Progenitor cell of endocrine pancreas (in vitro differentiated cells): ENCODE measurements around the gene MMP2. TPM values are rescaled to one million over a fixed set of nuclear protein-coding genes. Genes with fewer than 3 reads are reported as not detected.
A peak's percentile ranks its signal among the peaks of the same experiment; 100 is the strongest.

Source experiments
- DNase-seq: peaks from one replicate; pipeline ENCODE4 v3.0.0; 2021; ENCODE audit warnings: low spot score; ENCODE audit not compliant: unreplicated experiment
- H3K27ac Mint-ChIP-seq: 2 replicates; pipeline ENCODE4 v1.8.0; 2021; ENCODE audit warnings: mild to moderate bottlenecking, moderate library complexity, mixed read lengths
- H3K27me3 Mint-ChIP-seq: 2 replicates; pipeline ENCODE4 v1.8.0; 2021; ENCODE audit warnings: mixed read lengths
- H3K36me3 Mint-ChIP-seq: 2 replicates; pipeline ENCODE4 v1.8.0; 2022; ENCODE audit warnings: mixed read lengths; ENCODE audit not compliant: insufficient read depth
- H3K4me1 Mint-ChIP-seq: 2 replicates; pipeline ENCODE4 v1.8.0; 2021; ENCODE audit warnings: low read depth, mixed read lengths
- H3K4me3 Mint-ChIP-seq: 2 replicates; pipeline ENCODE4 v1.8.0; 2021; ENCODE audit warnings: low read depth, mild to moderate bottlenecking, moderate library complexity, mixed read lengths
- H3K9me3 Mint-ChIP-seq: 2 replicates; pipeline ENCODE4 v1.8.0; 2021; ENCODE audit warnings: low read depth, mixed read lengths
- CTCF ChIP-seq: fragments of 200-600 bp; sonication (generic); IDR thresholded peaks from one replicate; pipeline ENCODE4 v1.5.0; 2021; ENCODE audit warnings: antibody characterized with exemption, mild to moderate bottlenecking; ENCODE audit not compliant: unreplicated experiment
- long read RNA-seq: library from polyadenylated mRNA; unstranded; transcript quantifications from one replicate; pipeline ENCODE4 v2.0.0, GENCODE V29; 2020
- total RNA-seq: library from RNA; stranded (reverse); gene quantifications from 2 replicates; pipeline ENCODE4 v1.2.1, GENCODE V29; 2021

Gene MMP2
- 5.9 and 8.4 TPM in 2 replicates for total RNA-seq
- long read RNA-seq, partial matches to known transcripts = 0 of 2 reads
- long read RNA-seq, other reads (novel, unspliced or antisense) = 1 of 2 reads

GRCh38 chr16:55478827-55479429 lies at the start of gene MMP2:
TSS of gene MMP2 (plus strand) at chr16:55479198. CDS start at chr16:55479480, 282 bp downstream.
- peak within 1 kb of the TSS; percentile 73 for H3K27ac Mint-ChIP-seq
- no peak for TF ChIP-seq CTCF

GRCh38 chr16:55433030-55433429 lies 46.0 kb upstream of the MMP2 start:
- Mint-ChIP-seq H3K4me1 (peaks cover 15% of the 10 kb centered on the region), H3K27ac (no peak overlapping the region), H3K36me3 (no peaks in the 10 kb centered on the region), H3K27me3 (peaks cover 4% of the 10 kb centered on the region), H3K4me3 (peak overlapping the region; percentile 32), H3K9me3 (no peaks in the 10 kb centered on the region)
- no peak for TF ChIP-seq CTCF
- DNase-seq = no peak

More at GRCh38 chr16:55478827-55479429, at the start of gene MMP2:
- DNase-seq = peak; percentile 25
- H3K27me3 Mint-ChIP-seq = peaks cover 73% of the 10 kb centered on the region
- H3K9me3 Mint-ChIP-seq = no peaks in the 10 kb centered on the region
- peaks cover 7% of the 10 kb centered on the region for H3K4me1 Mint-ChIP-seq
- H3K36me3 Mint-ChIP-seq = no peaks in the 10 kb centered on the region
- peak within 1 kb of the TSS; percentile 74 for H3K4me3 Mint-ChIP-seq

GRCh38 chr16:55433535-55433934 lies 45.5 kb upstream of the MMP2 start:
- no peak overlapping the region for H3K27ac Mint-ChIP-seq
- peaks cover 15% of the 10 kb centered on the region for H3K4me1 Mint-ChIP-seq
- H3K9me3 Mint-ChIP-seq = no peaks in the 10 kb centered on the region
- no peak overlapping the region for H3K4me3 Mint-ChIP-seq
- no peaks in the 10 kb centered on the region for H3K36me3 Mint-ChIP-seq
- no peak for TF ChIP-seq CTCF
- no peak for DNase-seq
- H3K27me3 Mint-ChIP-seq = peaks cover 4% of the 10 kb centered on the region

- TF ChIP-seq CTCF = no peak
- no peaks in the 10 kb centered on the region for H3K36me3 Mint-ChIP-seq
- peaks cover 15% of the 10 kb centered on the region for H3K4me1 Mint-ChIP-seq
- H3K27ac Mint-ChIP-seq = no peak overlapping the region
- H3K4me3 Mint-ChIP-seq = no peak overlapping the region
- H3K9me3 Mint-ChIP-seq = no peaks in the 10 kb centered on the region
- peaks cover 4% of the 10 kb centered on the region for H3K27me3 Mint-ChIP-seq
- no peak for DNase-seq
Measured at GRCh38 chr16:55434000-55434399, 45.0 kb upstream of the MMP2 start.

- Mint-ChIP-seq H3K4me1 (peaks cover 15% of the 10 kb centered on the region), H3K36me3 (no peaks in the 10 kb centered on the region), H3K9me3 (no peaks in the 10 kb centered on the region), H3K27me3 (peaks cover 15% of the 10 kb centered on the region), H3K4me3 (no peak overlapping the region), H3K27ac (no peak overlapping the region)
- DNase-seq = no peak
- no peak for TF ChIP-seq CTCF
Measured at GRCh38 chr16:55435387-55435786, 43.6 kb upstream of the MMP2 start.
